AG04450 (cell line): ENCODE measurements around the gene DMBT1. TPM values are rescaled to one million over a fixed set of nuclear protein-coding genes. Genes with fewer than 3 reads are reported as not detected.
"Not testable (repeated sequence)": the region's sequence is repeated elsewhere in the genome, so short reads cannot be mapped to it uniquely, and the experiment has no call there.

ENCODE experiments used
- CTCF ChIA-PET: fragments of 300-600, 350-600 bp; formaldehyde crosslinking; extraction: SDS; loops from one replicate; lab custom pipeline; 2022; ENCODE audit warnings: antibody characterized with exemption, inconsistent platforms; lab: Charles Lee
- POLR2A ChIA-PET: fragments of 350-600 bp; formaldehyde crosslinking; extraction: SDS; loops from one replicate; lab custom pipeline; 2021; ENCODE audit warnings: antibody characterized with exemption, inconsistent platforms; lab: Yijun Ruan, JAX
- DNase-seq: peaks from one replicate; pipeline ENCODE4 v3.0.0-alpha.2; 2011; ENCODE audit warnings: low read depth, low spot score
- H3K27ac ChIP-seq: one replicate; pipeline ENCODE4 v1.5.1; 2012; ENCODE audit warnings: low read depth, low read length, control low read depth
- H3K27me3 ChIP-seq: one replicate; pipeline ENCODE4 v1.6.0; 2012; ENCODE audit warnings: low read length; ENCODE audit not compliant: control insufficient read depth, insufficient read depth
- H3K4me3 ChIP-seq: 2 replicates; pipeline ENCODE4 v1.5.1; 2011; ENCODE audit warnings: mild to moderate bottlenecking, low read depth, low read length, control low read depth
- H3K9me3 ChIP-seq: 2 replicates; pipeline ENCODE4 v1.5.1; 2012; ENCODE audit warnings: low read length; ENCODE audit not compliant: control insufficient read depth, insufficient read depth
- CTCF ChIP-seq: IDR thresholded peaks from 2 replicates; pipeline ENCODE4 v1.5.1; 2011; ENCODE audit warnings: low read depth, low read length, control low read depth, inconsistent platforms
- polyA plus RNA-seq: library from polyadenylated mRNA; depleted of rRNA; stranded (reverse); fragments of >200 nt; gene quantifications from 2 replicates; pipeline ENCODE4 v1.2.3, GENCODE V29; 2011

Gene DMBT1
- polyA plus RNA-seq, 1 experiment = not detected

DNA sequence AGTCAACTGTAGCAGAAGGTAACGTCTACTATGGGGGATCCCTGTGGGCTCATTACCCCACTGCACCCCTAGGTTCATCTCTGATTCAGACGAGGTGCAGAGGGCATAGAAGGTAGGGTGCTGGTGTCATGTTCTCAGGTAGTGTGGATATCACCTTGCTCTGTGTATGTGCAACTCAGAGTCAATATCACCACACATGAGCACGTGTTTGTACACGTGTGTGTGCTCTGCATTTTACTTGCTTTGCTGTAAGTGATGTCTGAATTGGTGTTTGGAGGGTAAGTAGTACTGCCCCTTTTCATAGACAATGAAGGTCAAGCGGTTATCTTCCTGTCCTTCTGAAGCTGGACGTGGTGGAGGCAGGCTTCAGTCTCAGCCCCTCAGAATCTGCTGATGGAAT lies 10.4 kb downstream of the DMBT1 start:
- H3K9me3 ChIP-seq = no peaks in the 10 kb centered on the region
- H3K4me3 ChIP-seq = no peak overlapping the region
- peaks cover 2% of the 10 kb centered on the region for H3K27me3 ChIP-seq
- CTCF ChIA-PET = no interaction called here
- DNase-seq = no peak
- POLR2A ChIA-PET = interaction anchor here (0.5 kb wide), 1 partner anchor 120 kb away, joined by 3 read pairs; no protein-coding TSS in a partner anchor
- TF ChIP-seq CTCF = no peak
- no peak overlapping the region for H3K27ac ChIP-seq

GRCh38 chr10:122571892-122572291 lies 11.3 kb downstream of the DMBT1 start:
- POLR2A ChIA-PET = no interaction called here
- Histone ChIP-seq H3K27ac (no peak overlapping the region), H3K9me3 (no peaks in the 10 kb centered on the region), H3K27me3 (peaks cover 2% of the 10 kb centered on the region), H3K4me3 (no peak overlapping the region)
- CTCF ChIA-PET = no interaction called here
- DNase-seq = no peak
- no peak for TF ChIP-seq CTCF

GRCh38 chr10:122575776-122576175 lies 15.2 kb downstream of the DMBT1 start:
- H3K27ac ChIP-seq = no peak overlapping the region
- ChIA-PET CTCF (interaction anchor here (2.6 kb wide), 1 partner anchor 11 kb away, joined by 8 read pairs; no protein-coding TSS in a partner anchor), POLR2A (no interaction called here)
- no peaks in the 10 kb centered on the region for H3K9me3 ChIP-seq
- no peak for TF ChIP-seq CTCF
- no peak for DNase-seq
- no peak overlapping the region for H3K4me3 ChIP-seq
- no peaks in the 10 kb centered on the region for H3K27me3 ChIP-seq

- DNase-seq = no peak
- POLR2A ChIA-PET = no interaction called here
- Histone ChIP-seq H3K9me3 (no peaks in the 10 kb centered on the region), H3K27me3 (no peaks in the 10 kb centered on the region), H3K4me3 (no peak overlapping the region), H3K27ac (no peak overlapping the region)
- TF ChIP-seq CTCF = no peak
- CTCF ChIA-PET = interaction anchor here (2.6 kb wide), 1 partner anchor 11 kb away, joined by 8 read pairs; no protein-coding TSS in a partner anchor
These were observed 15.7 kb downstream of the DMBT1 start for GRCh38 chr10:122576291-122576690.

DNA sequence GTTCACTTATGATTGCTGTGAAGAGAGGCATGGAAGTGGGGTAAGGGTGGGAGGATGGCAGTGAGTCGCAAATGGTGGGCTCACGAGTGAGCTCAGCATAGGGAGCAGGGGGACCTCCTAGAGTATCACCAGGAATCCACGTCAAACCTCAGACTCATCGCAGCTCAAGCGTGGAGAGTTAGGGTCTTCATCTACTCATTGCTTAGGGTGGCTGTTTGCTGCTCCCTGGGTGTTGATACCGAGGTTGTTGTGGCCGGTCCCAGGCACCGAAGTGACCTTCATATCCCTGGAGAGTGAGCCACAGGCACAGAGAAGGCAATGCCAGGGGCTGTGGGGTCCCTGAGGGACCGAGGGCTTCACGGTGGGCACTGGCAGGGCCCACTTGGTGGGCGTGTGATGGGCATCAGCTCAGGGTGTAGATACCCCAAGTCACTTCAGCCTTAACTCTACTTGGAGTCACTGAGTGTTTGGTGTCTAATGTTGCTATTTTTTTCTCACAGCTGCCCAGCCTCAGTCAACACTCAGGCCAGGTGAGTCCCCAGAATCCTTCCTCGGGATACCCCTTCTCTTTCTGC lies 16.8 kb downstream of the DMBT1 start:
- Histone ChIP-seq H3K4me3 (no peak overlapping the region), H3K9me3 (no peaks in the 10 kb centered on the region), H3K27ac (no peak overlapping the region), H3K27me3 (no peaks in the 10 kb centered on the region)
- ChIA-PET CTCF (interaction anchor here (1.3 to 2.6 kb wide), 2 partner anchors 12 kb away, joined by 5 to 8 read pairs; no protein-coding TSS in a partner anchor), POLR2A (no interaction called here)
- no peak for DNase-seq
- no peak for TF ChIP-seq CTCF

DNA sequence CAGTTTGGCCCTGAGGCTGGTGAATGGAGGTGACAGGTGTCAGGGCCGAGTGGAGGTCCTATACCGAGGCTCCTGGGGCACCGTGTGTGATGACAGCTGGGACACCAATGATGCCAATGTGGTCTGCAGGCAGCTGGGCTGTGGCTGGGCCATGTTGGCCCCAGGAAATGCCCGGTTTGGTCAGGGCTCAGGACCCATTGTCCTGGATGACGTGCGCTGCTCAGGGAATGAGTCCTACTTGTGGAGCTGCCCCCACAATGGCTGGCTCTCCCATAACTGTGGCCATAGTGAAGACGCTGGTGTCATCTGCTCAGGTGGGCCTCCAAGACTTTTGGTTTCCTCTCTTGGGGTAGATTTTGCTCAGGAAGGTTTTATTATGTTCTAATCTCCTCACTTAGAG lies 25.5 kb downstream of the DMBT1 start:
- DNase-seq, H3K9me3 ChIP-seq, CTCF ChIA-PET, H3K27ac ChIP-seq, H3K4me3 ChIP-seq, POLR2A ChIA-PET, H3K27me3 ChIP-seq: not testable (repeated sequence)
